PC-9 (cell line): Measurements from ENCODE around the gene TARDBP. TPM values are rescaled to one million over a fixed set of nuclear protein-coding genes. Genes with fewer than 3 reads are reported as not detected.
A peak's percentile ranks its signal among the peaks of the same experiment; 100 is the strongest.
"Not testable (repeated sequence)": the region's sequence is repeated elsewhere in the genome, so short reads cannot be mapped to it uniquely, and the experiment has no call there.

Experiments used
- BruUV-seq: library from RNA; stranded (reverse); fragments of 400-500 nt; replicated peaks from 2 replicates; lab custom pipeline; 2021; lab: Mats Ljungman, UMichigan
- CTCF ChIA-PET: fragments of 300-600 bp; sonication (Branson Sonifier 250); formaldehyde crosslinking; loops from one replicate; lab custom pipeline; 2022; ENCODE audit warnings: antibody characterized with exemption; lab: Charles Lee
- POLR2A ChIA-PET: fragments of 300-600 bp; sonication (Branson Sonifier 250); formaldehyde crosslinking; loops from one replicate; lab custom pipeline; 2022; ENCODE audit warnings: antibody characterized with exemption; ENCODE audit not compliant: unreplicated experiment; lab: Charles Lee
- DNase-seq, 2 experiments: peaks; one replicate each; pipeline versions ENCODE4 v3.0.0 to v3.0.0-alpha.2; 2015 to 2022; ENCODE audit warnings: mixed read lengths in 1 of 2
- H2AFZ ChIP-seq: fragments of 200-600 bp; sonication (generic); 2 replicates; pipeline ENCODE4 v1.8.1; 2017; ENCODE audit warnings: antibody characterized with exemption
- H3F3A ChIP-seq: fragments of 200-600 bp; sonication (generic); 2 replicates; pipeline ENCODE4 v1.8.1; 2017; ENCODE audit warnings: antibody characterized with exemption, mild to moderate bottlenecking, low read depth; ENCODE audit not compliant: insufficient read depth
- H3K27ac ChIP-seq: fragments of 200-600 bp; sonication (generic); 2 replicates; pipeline ENCODE4 v1.6.1; 2016; ENCODE audit warnings: mixed run types
- H3K27me3 ChIP-seq: fragments of 200-600 bp; sonication (generic); 2 replicates; pipeline ENCODE4 v1.6.1; 2016; ENCODE audit warnings: low read depth, mixed run types; ENCODE audit not compliant: insufficient read depth
- H3K36me3 ChIP-seq: fragments of 200-600 bp; sonication (generic); 2 replicates; pipeline ENCODE4 v1.6.1; 2016; ENCODE audit warnings: low read depth, mixed run types
- H3K4me1 ChIP-seq: fragments of 200-600 bp; sonication (generic); replicated peaks from 2 replicates; pipeline ENCODE4 v1.6.1; 2016; ENCODE audit warnings: mixed run types; ENCODE audit not compliant: insufficient read depth
- H3K4me2 ChIP-seq: fragments of 200-600 bp; sonication (generic); 2 replicates; pipeline ENCODE4 v1.6.1; 2017; ENCODE audit warnings: mixed run types
- H3K4me3 ChIP-seq: fragments of 200-600 bp; sonication (generic); 2 replicates; pipeline ENCODE4 v1.6.1; 2016; ENCODE audit warnings: mixed run types
- H3K79me2 ChIP-seq: fragments of 200-600 bp; sonication (generic); 2 replicates; pipeline ENCODE4 v1.6.1; 2017; ENCODE audit warnings: low read depth, mixed run types
- H3K9me2 ChIP-seq: fragments of 200-600 bp; sonication (generic); 2 replicates; pipeline ENCODE4 v1.8.1; 2017; ENCODE audit warnings: mild to moderate bottlenecking; ENCODE audit not compliant: insufficient read depth
- H3K9me3 ChIP-seq: fragments of 200-600 bp; sonication (generic); 2 replicates; pipeline ENCODE4 v1.8.1; 2016; ENCODE audit warnings: low read depth; ENCODE audit not compliant: insufficient read depth
- H4K20me1 ChIP-seq: fragments of 200-600 bp; sonication (generic); 2 replicates; pipeline ENCODE4 v1.8.1; 2017; ENCODE audit not compliant: insufficient read depth
- CTCF ChIP-seq: fragments of 200-600 bp; sonication (generic); conservative IDR thresholded peaks from 2 replicates; pipeline ENCODE4 v1.6.1; 2017; ENCODE audit warnings: mixed run types, antibody characterized with exemption, mild to moderate bottlenecking, moderate library complexity
- EZH2 ChIP-seq: fragments of 200-600 bp; sonication (generic); IDR thresholded peaks from 2 replicates; pipeline ENCODE4 v1.8.0; 2017; ENCODE audit warnings: antibody characterized with exemption, low read depth
- intact Hi-C: fragments of 100-400 bp; cut with micrococcal nuclease; formaldehyde crosslinking; loops from one replicate; pipeline ENCODE4 v1.10.0; 2022; ENCODE audit not compliant: unreplicated experiment
- total RNA-seq: library from RNA; stranded (reverse); gene quantifications from 2 replicates; pipeline ENCODE4 v1.2.3, GENCODE V29; 2021

TARDBP gene
- total RNA-seq, 1 experiment from 2014 or later = 142 TPM

GRCh38 chr1:10987840-10988417, 24.5 kb upstream of the TARDBP start:
- Histone ChIP-seq H3K4me1 (no peaks in the 10 kb centered on the region), H3K27ac (no peak overlapping the region), H4K20me1 (no peaks in the 10 kb centered on the region), H3K79me2 (no peaks in the 10 kb centered on the region), H3F3A (no peaks in the 10 kb centered on the region), H3K36me3 (no peaks in the 10 kb centered on the region), H2AFZ (no peak overlapping the region), H3K4me3 (no peak overlapping the region), H3K9me3 (no peaks in the 10 kb centered on the region), H3K27me3 (no peaks in the 10 kb centered on the region), H3K4me2 (no peak overlapping the region), H3K9me2 (no peaks in the 10 kb centered on the region)
- intact Hi-C loops = no loop called here
- ChIA-PET POLR2A (no interaction called here), CTCF (no interaction called here)
- DNase-seq = no peak
- TF ChIP-seq CTCF (no peak), EZH2 (no peak)
- BruUV-seq = no TSS peak

GRCh38 chr1:10989095-10989494, 23.4 kb upstream of the TARDBP start:
- ChIA-PET POLR2A (no interaction called here), CTCF (interaction anchor here (0.7 kb wide), 1 partner anchor 467 kb away, joined by 4 read pairs; no protein-coding TSS in a partner anchor)
- H3F3A ChIP-seq = no peaks in the 10 kb centered on the region
- no peaks in the 10 kb centered on the region for H4K20me1 ChIP-seq
- H3K27me3 ChIP-seq = no peaks in the 10 kb centered on the region
- no peaks in the 10 kb centered on the region for H3K4me1 ChIP-seq
- no peak for TF ChIP-seq CTCF
- TF ChIP-seq EZH2 = no peak
- no TSS peak for BruUV-seq
- H3K4me3 ChIP-seq = no peak overlapping the region
- no peaks in the 10 kb centered on the region for H3K9me2 ChIP-seq
- H3K4me2 ChIP-seq = no peak overlapping the region
- H3K79me2 ChIP-seq = no peaks in the 10 kb centered on the region
- H3K27ac ChIP-seq = no peak overlapping the region
- H2AFZ ChIP-seq = no peak overlapping the region
- intact Hi-C loops = no loop called here
- DNase-seq = no peak
- H3K36me3 ChIP-seq = no peaks in the 10 kb centered on the region
- H3K9me3 ChIP-seq = no peaks in the 10 kb centered on the region

GRCh38 chr1:10989920-10990516, 22.4 kb upstream of the TARDBP start:
- intact Hi-C loops, H3K4me3 ChIP-seq, H3K27ac ChIP-seq, H3K36me3 ChIP-seq, H3K27me3 ChIP-seq, H2AFZ ChIP-seq, POLR2A ChIA-PET, H3K4me1 ChIP-seq, H3K9me2 ChIP-seq, H3F3A ChIP-seq, DNase-seq, H4K20me1 ChIP-seq, H3K9me3 ChIP-seq, H3K79me2 ChIP-seq, BruUV-seq, CTCF ChIA-PET: not testable (repeated sequence)
- peak overlapping the region; percentile 10; the same call in 1 of the 2 replicates for H3K4me2 ChIP-seq
